ENCODE results near the gene ROPN1. TPM values are rescaled to one million over a fixed set of nuclear protein-coding genes. Genes with fewer than 3 reads are reported as not detected.
"Not testable (repeated sequence)": the region's sequence is repeated elsewhere in the genome, so short reads cannot be mapped to it uniquely, and the experiment has no call there.

The ROPN1 gene
- total RNA-seq, 1 experiment from 2014 or later: 1.3 TPM

DNA sequence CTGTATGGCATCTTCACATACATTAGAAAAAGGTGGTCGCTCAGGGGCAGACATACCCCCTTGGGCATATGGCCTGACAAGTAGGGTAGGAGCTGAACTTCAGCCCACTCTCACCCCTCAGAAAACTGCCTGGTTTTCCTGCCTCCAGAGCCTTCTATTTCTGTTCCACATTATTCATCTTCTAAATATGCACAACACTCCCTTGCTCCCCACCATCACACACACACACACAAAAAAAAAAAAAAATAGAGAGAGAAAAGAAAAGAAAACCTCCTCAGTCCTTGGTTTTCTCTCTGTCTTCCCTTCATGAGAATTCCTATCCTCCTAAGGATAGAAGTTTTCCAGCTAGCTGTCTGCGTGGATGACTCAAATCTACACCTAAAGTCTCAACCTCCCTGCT, 5.6 kb upstream of the ROPN1 start:
- peak; percentile 5 for DNase-seq (ENCODE audit: low read depth)

GRCh38 chr3:123993818-123994217, 1.9 kb upstream of the ROPN1 start:
- DNase-seq (ENCODE audit: low read depth): no peak

DNA sequence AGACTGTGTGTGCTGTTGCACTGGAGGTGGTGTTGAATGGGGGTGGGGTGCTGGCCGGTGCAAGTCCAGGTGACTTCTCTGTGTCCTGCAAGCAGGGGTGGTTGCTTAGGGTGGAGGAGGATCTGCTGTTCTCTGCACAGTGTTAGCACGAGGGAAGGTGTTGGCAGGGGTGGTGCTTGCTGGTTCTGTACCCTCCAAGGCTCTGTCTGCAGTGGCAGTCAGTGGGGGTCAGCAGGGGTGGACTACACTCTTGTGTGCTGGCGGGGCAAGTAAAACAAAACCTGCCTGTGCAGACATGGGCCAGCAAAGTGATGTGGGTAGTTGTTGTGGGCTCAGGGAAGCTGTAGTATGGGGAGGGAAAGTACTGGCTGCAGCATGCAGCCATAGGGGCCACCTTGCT, 5.5 kb downstream of the ROPN1 start:
- no peak for DNase-seq (ENCODE audit: low read depth)

DNA sequence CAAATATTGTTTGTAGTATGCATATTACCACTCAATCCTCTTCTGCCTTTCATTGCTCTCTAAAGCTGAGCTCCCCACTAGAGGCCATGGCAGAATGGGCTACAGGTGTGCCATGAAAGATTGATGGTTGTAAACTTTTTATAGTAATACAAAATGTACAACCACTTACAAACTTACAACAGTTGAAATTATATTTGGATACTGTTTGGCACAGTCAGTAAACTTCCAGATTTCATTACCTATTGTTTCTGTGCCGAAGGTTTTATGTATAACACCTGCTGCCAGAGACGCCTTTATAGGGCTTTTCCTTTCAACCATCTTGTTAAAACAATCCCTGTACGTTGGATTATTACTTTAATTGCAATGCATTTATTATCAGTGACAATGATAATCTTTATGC, 7.0 kb downstream of the ROPN1 start:
- DNase-seq (ENCODE audit: low read depth): no peak

GRCh38 chr3:123984350-123984749, 7.6 kb downstream of the ROPN1 start:
- no peak for DNase-seq (ENCODE audit: low read depth)

- not testable (repeated sequence) for DNase-seq (ENCODE audit: low read depth)
Measured at GRCh38 chr3:123981317-123981716, 10.6 kb downstream of the ROPN1 start.

DNA sequence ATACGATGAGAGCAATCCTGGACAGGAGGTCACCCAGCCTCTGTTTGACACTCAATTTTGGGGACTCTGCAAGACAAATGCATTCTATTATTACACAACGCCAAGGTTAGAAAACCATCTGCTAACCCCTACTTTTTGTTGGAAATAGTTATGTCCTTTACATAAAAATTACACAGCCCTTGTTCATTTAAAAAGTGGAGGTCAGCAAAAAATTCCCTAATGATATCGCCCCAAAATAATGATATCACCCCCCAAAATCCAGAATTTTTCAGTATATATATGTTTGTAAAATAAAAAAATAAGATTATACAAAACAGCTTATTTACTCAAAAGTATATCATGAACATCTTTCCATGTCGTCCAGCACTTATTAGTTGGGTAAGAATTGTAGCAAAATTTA, 11.4 kb downstream of the ROPN1 start:
- no peak for DNase-seq (ENCODE audit: low read depth)

GRCh38 chr3:123979525-123980501, 12.1 kb downstream of the ROPN1 start:
- peak; percentile 67 for DNase-seq (ENCODE audit: low read depth)

GRCh38 chr3:123976904-123977303, 15.0 kb downstream of the ROPN1 start:
- peak; percentile 26 for DNase-seq (ENCODE audit: low read depth)

GRCh38 chr3:123976181-123976898, 15.6 kb downstream of the ROPN1 start:
- DNase-seq (ENCODE audit: low read depth): peak; percentile 77

DNA sequence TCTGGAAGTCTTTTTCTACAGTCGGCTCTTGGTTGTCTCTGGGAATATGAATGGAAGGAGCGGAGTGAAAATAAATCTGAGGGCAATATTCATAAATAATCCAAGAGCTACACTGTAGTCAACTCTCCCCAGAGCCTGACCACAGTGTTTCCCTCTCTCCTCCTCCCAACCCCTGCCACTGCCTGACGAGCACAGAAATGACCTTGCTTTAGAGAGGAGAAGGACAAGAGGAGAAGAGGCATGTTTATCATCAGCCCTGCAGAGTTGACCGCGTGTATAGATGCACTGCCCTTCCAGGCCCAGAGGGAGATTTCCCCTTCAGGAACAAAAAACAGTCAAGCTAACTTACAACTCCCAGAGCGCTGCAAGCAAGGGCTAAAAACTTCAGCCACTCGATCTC, 16.9 kb downstream of the ROPN1 start:
- DNase-seq (ENCODE audit: low read depth): not testable (repeated sequence)

GRCh38 chr3:123971406-123971805, 20.5 kb downstream of the ROPN1 start:
- no peak for DNase-seq (ENCODE audit: low read depth)

- not testable (repeated sequence) for DNase-seq (ENCODE audit: low read depth)
Measured at GRCh38 chr3:123967260-123967659, 24.7 kb downstream of the ROPN1 start.

- DNase-seq (ENCODE audit: low read depth): not testable (repeated sequence)
Measured at GRCh38 chr3:123966799-123967198, 25.1 kb downstream of the ROPN1 start.

GRCh38 chr3:123964793-123965192, 27.1 kb downstream of the ROPN1 start:
- not testable (repeated sequence) for DNase-seq (ENCODE audit: low read depth)

- DNase-seq (ENCODE audit: low read depth): no peak
Measured at GRCh38 chr3:123961508-123961856, 30.4 kb downstream of the ROPN1 start.

DNA sequence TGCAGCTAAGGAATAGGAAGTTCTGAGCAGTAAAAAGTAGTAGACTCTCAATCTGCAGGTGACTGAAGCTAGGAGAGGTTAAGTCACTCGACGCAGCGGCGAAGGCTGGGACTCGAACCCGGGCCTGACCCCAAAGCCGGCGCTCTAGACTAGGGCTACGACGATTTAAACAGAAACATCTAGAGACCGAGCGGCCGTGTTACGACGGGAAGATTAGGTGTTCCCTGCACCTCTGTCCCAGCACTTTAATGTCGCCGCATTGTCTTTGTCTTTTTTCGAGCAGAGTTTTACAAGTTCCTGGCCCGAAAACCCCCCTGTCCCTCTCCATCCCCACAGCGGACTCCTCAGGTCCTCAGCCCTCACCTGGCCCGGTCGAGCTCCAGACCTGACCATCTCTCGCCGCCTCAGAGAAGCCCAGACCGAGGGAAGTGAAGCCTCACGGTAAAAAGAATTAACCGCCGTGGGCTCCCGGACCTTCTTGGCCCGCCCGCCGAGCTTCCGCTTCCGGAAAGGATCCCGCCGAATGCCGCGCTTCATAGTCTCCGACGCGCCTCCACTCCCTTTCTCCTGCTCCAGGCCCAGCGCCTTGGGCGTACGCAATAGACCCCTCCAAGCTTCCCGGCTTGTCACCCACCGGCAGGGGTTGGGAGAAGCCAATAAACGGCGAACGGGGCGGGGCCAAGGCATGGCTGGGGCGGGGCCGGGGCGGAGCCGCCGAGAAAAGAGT, 31.0 kb downstream of the ROPN1 start, which contains the start of gene CCDC14:
Gene CCDC14, minus strand, starts transcription at position 449 of the 727 bp plus-strand sequence. Its CDS starts 56 bp downstream, at position 393.
- peak; percentile 97 for DNase-seq (ENCODE audit: low read depth)

DNA sequence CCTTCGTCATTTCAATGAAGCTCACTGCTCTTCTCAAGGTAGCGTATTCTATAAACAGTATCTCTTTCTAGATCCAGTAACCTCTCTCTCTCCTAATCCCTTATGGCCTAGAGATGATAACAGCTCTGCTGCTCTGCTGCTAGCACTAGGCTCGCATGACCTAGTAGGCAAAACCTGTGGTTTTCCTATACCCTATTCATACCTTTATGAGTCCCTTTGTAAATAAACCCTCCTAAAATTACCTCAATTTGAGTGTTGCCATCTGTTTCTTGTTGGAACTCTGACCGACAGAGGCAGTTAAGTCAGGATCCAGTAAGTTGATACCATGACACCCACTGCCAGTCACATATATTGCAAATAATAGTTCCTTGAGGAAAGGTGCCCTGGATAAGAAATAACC, 38.2 kb downstream of the ROPN1 start:
- DNase-seq (ENCODE audit: low read depth): no peak

DNA sequence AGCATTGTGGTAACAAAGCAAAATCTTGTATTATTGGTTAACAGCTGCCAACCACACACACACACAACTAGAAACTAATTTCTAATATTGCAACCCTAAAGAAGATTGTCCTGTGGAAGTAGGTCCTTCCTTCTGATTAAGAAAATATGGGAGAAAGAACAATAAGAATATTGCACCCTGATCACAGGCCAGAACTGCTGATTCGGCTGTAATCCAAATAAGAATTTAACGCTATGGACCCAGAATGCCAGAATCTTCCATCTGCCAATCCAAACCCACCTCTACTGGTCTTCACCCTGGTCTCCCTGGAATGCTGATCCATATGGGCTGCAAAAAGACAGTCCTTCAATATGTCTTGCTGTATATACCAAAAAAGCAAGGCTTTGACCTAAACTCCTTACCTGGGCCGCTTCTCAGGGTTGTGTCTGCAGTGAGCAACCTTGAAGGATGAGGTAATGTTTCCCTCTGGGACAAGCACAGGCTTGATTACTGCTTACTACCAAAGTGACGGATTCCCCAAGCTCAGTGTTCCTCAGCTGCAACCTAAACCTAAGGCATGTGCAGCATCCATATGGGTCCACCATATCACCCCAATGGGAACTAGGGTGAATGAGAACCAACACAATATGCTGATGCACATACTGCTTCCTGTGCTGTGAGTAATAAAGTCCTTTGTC, 38.9 kb downstream of the ROPN1 start:
- no peak for DNase-seq (ENCODE audit: low read depth)

GRCh38 chr3:123951522-123952447, 40.1 kb downstream of the ROPN1 start:
- DNase-seq (ENCODE audit: low read depth): no peak

Measured in RPMI7951 (cell line).